Coronary artery (tissue), 2 donors: ENCODE results near the gene CHERP.

Experiments used
- DNase-seq: peaks from one replicate; pipeline ENCODE4 v3.0.0-alpha.2; 2017; ENCODE audit warnings: low spot score
- H3K27ac ChIP-seq, 2 donors: fragments of 200-600 bp; sonication (generic); one replicate each; pipeline ENCODE4 v1.5.1; 2016 to 2019
- H3K4me3 ChIP-seq: fragments of 200-600 bp; sonication (generic); 2 replicates; pipeline ENCODE4 v1.5.1; 2016; ENCODE audit warnings: mild to moderate bottlenecking, moderate library complexity
- CTCF ChIP-seq: fragments of 200-600 bp; sonication (generic); IDR thresholded peaks from one replicate; pipeline ENCODE4 v1.5.1; 2019; ENCODE audit warnings: antibody characterized with exemption

The CHERP gene

GRCh38 chr19:16537111-16537510, 5.1 kb downstream of the CHERP start:
- TF ChIP-seq CTCF, result no peak
- H3K4me3 ChIP-seq, result no peak overlapping the region
- no peak overlapping the region for H3K27ac ChIP-seq
- DNase-seq, result no peak

- Histone ChIP-seq H3K4me3 (no peak overlapping the region), H3K27ac (no peak overlapping the region)
- no peak for TF ChIP-seq CTCF
- DNase-seq, result no peak
Observed at GRCh38 chr19:16536130-16536529, 6.1 kb downstream of the CHERP start.

GRCh38 chr19:16535381-16535780, 6.9 kb downstream of the CHERP start:
- Histone ChIP-seq H3K27ac (no peak overlapping the region), H3K4me3 (no peak overlapping the region)
- TF ChIP-seq CTCF, result no peak
- no peak for DNase-seq

- H3K4me3 ChIP-seq, result no peak overlapping the region
- TF ChIP-seq CTCF, result no peak
- no peak overlapping the region for H3K27ac ChIP-seq
- DNase-seq, result no peak
Observed at GRCh38 chr19:16532440-16533234, 9.6 kb downstream of the CHERP start.

GRCh38 chr19:16531380-16531669, 10.9 kb downstream of the CHERP start:
- no peak for TF ChIP-seq CTCF
- H3K27ac ChIP-seq, result no peak overlapping the region
- no peak overlapping the region for H3K4me3 ChIP-seq
- DNase-seq, result no peak

GRCh38 chr19:16530540-16531379, 11.5 kb downstream of the CHERP start:
- Histone ChIP-seq H3K4me3 (no peak overlapping the region), H3K27ac (no peak overlapping the region)
- TF ChIP-seq CTCF, result no peak
- DNase-seq, result no peak
